ENCODE data around the gene CDK14.
A peak's percentile ranks its signal among the peaks of the same experiment; 100 is the strongest.

The CDK14 gene

GRCh38 chr7:91242097-91242844 is 646.1 kb downstream of the CDK14 start:
- DNase-seq: peak; percentile 46

GRCh38 chr7:91243591-91244301 is 647.6 kb downstream of the CDK14 start:
- peak; percentile 66 for DNase-seq

- peak; percentile 13 for DNase-seq
Measured at GRCh38 chr7:91247500-91247899, 651.4 kb downstream of the CDK14 start.

GRCh38 chr7:91248996-91249395 is 652.9 kb downstream of the CDK14 start:
- peak; percentile 2 for DNase-seq

GRCh38 chr7:91249506-91250233 is 653.5 kb downstream of the CDK14 start:
- peak; percentile 73 for DNase-seq

GRCh38 chr7:91250706-91251105 is 654.6 kb downstream of the CDK14 start:
- DNase-seq: no peak

GRCh38 chr7:91251877-91252276 is 655.8 kb downstream of the CDK14 start:
- DNase-seq: no peak

Data from HCEC 1CT (cell line).